Nephron progenitor cell (in vitro differentiated cells): ENCODE results near the gene TXNRD1.

Source experiments
- DNase-seq: peaks from one replicate; pipeline ENCODE4 v3.0.0; 2021
- H3K27ac Mint-ChIP-seq: 2 replicates; pipeline ENCODE4 v1.8.0; 2021; ENCODE audit warnings: mild to moderate bottlenecking, moderate library complexity, mixed read lengths
- H3K27me3 Mint-ChIP-seq: 2 replicates; pipeline ENCODE4 v1.8.0; 2021; ENCODE audit warnings: mild to moderate bottlenecking, low read depth, mixed read lengths; ENCODE audit not compliant: poor library complexity
- H3K36me3 Mint-ChIP-seq: 2 replicates; pipeline ENCODE4 v1.8.0; 2021; ENCODE audit warnings: low read depth, mixed read lengths
- H3K4me1 Mint-ChIP-seq: 2 replicates; pipeline ENCODE4 v1.8.0; 2021; ENCODE audit warnings: mixed read lengths
- H3K4me3 Mint-ChIP-seq: 2 replicates; pipeline ENCODE4 v1.8.0; 2021; ENCODE audit warnings: mild to moderate bottlenecking, moderate library complexity, mixed read lengths
- H3K9me3 Mint-ChIP-seq: 2 replicates; pipeline ENCODE4 v1.8.0; 2021; ENCODE audit warnings: mild to moderate bottlenecking, moderate library complexity, mixed read lengths
- TF ChIP-seq, protein P1 (sequence below): fragments of 200-600 bp; sonication (generic); IDR thresholded peaks from 2 replicates; pipeline ENCODE4 v1.5.0; 2021; ENCODE audit warnings: antibody characterized with exemption

TXNRD1 gene

DNA sequence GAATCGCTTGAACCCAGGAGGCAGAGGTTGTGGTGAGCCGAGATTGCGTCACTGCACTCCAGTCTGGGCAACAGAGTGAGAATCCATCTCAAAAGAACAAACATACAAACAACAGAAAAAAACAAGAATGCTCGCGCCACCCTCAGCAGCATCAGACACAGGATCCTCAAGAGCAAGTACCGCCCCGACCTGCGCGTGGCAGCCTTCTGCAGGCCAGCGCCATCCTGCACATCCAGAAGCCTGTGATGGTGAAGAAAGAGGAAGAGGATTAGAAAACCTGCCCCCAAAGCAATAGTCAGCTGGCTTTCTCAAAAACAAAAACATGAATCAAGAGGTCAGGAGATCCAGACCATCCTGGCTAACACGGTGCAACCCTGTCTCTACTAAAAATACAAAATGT lies 57.9 kb downstream of the TXNRD1 start:
- Mint-ChIP-seq H3K36me3 (no peaks in the 10 kb centered on the region), H3K4me3 (no peak overlapping the region), H3K4me1 (peaks cover 10% of the 10 kb centered on the region), H3K27ac (no peak overlapping the region), H3K27me3 (no peaks in the 10 kb centered on the region), H3K9me3 (peaks cover 12% of the 10 kb centered on the region)
- DNase-seq = no peak
- TF ChIP-seq, protein P1, sequence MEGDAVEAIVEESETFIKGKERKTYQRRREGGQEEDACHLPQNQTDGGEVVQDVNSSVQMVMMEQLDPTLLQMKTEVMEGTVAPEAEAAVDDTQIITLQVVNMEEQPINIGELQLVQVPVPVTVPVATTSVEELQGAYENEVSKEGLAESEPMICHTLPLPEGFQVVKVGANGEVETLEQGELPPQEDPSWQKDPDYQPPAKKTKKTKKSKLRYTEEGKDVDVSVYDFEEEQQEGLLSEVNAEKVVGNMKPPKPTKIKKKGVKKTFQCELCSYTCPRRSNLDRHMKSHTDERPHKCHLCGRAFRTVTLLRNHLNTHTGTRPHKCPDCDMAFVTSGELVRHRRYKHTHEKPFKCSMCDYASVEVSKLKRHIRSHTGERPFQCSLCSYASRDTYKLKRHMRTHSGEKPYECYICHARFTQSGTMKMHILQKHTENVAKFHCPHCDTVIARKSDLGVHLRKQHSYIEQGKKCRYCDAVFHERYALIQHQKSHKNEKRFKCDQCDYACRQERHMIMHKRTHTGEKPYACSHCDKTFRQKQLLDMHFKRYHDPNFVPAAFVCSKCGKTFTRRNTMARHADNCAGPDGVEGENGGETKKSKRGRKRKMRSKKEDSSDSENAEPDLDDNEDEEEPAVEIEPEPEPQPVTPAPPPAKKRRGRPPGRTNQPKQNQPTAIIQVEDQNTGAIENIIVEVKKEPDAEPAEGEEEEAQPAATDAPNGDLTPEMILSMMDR = no peak

DNA sequence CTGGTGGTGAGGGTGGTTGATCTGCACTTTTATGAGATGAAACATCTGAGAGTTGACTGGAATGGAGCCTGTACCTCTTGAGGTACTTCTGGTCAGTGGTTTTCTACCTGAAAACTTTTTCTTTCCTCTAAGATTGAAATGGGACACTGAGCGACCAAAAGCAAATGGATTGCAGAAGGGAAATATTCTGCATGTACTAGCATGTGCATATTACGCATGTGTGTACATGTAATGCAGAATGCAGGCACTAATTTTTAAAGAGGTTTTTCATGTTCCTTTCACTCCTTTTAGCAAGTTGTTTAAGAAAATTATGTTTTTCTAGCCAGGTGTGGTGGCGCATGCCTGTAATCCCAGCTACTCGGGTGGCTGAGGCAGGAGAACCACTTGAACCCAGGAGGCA lies 59.2 kb downstream of the TXNRD1 start:
- TF ChIP-seq, protein P1 = no peak
- Mint-ChIP-seq H3K4me1 (peaks cover 10% of the 10 kb centered on the region), H3K36me3 (no peaks in the 10 kb centered on the region), H3K4me3 (no peak overlapping the region), H3K9me3 (peaks cover 11% of the 10 kb centered on the region), H3K27me3 (no peaks in the 10 kb centered on the region), H3K27ac (no peak overlapping the region)
- no peak for DNase-seq

DNA sequence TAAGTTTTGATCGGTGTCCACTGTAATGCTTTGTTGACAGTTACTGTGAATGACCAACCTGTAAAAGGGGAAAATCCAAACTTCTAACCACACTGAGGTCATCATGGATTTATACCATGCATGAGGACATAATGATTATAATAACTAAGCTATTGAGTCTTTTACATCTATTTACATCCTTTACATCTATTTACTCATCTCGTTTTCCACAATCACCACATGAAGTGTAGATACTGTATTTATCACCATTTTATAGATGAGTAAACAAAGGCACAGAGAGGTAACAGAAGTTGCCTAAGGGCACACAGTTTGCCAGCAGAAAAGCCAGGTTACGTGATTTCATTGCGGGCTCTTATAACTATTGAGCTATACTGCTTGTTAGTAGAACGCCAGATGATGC lies 60.1 kb downstream of the TXNRD1 start:
- H3K27ac Mint-ChIP-seq = no peak overlapping the region
- no peak overlapping the region for H3K4me3 Mint-ChIP-seq
- H3K4me1 Mint-ChIP-seq = peaks cover 10% of the 10 kb centered on the region
- peaks cover 8% of the 10 kb centered on the region for H3K9me3 Mint-ChIP-seq
- H3K36me3 Mint-ChIP-seq = no peaks in the 10 kb centered on the region
- TF ChIP-seq, protein P1 = no peak
- no peaks in the 10 kb centered on the region for H3K27me3 Mint-ChIP-seq
- DNase-seq = no peak

DNA sequence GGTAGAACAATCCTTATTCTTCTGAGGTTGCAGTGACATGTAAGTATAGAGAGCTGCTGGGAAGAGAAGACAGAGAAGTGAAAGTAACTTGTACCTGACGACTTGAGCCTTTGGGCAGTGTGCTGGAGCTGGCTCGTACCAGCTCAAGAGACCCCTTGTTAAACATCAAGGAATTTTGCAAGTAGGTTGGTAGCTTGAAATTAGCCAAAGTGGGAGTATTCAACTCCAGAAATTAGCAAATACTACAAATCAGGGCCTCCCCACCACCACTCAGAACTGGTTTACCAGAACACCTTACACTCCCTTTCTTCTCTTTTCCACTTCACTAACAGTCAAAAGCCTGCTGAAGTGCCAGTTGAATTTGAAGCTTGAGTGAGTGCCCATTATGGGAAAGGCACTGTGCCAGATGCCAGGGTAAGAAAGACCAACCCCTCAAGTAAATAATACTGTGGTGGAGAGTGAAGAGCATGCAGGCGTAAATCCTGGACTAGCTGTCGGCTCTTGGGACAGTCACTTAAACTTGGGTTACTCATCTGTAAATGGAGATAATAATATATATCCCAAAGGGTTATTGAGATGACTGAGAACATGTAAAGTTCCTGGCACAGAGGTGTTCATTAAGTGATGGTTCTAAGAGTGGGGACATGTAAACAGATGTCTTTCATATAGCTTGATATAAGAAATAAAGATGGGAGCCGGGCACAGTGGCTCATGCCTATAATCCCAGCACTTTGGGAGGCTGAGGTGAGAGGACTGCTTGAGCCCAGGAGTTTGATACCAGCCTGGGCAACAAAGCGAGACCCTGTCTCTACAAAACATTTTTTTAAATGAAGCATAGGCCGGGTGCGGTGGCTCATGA lies 60.9 kb downstream of the TXNRD1 start:
- Mint-ChIP-seq H3K27ac (peak overlapping the region; percentile 56), H3K4me1 (peaks cover 10% of the 10 kb centered on the region), H3K27me3 (no peaks in the 10 kb centered on the region), H3K36me3 (no peaks in the 10 kb centered on the region), H3K9me3 (peaks cover 10% of the 10 kb centered on the region), H3K4me3 (no peak overlapping the region)
- TF ChIP-seq, protein P1 = no peak
- no peak for DNase-seq

DNA sequence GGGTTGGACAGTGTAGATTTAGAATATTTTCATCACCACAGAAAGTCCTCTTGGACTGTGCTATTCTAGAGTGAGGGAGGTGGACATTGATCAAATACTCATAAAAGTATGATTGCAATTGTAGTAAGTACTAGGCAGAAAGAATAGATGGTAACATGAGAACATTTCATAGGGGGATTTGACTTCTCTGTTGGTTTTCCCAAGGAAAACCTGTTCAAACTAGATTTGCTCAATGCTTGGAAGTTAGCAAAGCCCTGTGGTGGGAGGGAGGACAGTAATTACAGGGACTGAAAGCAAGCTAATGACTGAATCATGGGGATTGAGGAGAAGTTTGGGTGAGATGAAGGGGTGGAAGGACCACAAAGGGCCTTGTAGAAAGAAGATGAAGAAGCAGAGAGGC lies 63.6 kb downstream of the TXNRD1 start:
- TF ChIP-seq, protein P1 = no peak
- DNase-seq = no peak
- H3K4me1 Mint-ChIP-seq = peaks cover 15% of the 10 kb centered on the region
- H3K36me3 Mint-ChIP-seq = no peaks in the 10 kb centered on the region
- H3K27ac Mint-ChIP-seq = no peak overlapping the region
- peaks cover 4% of the 10 kb centered on the region for H3K27me3 Mint-ChIP-seq
- H3K4me3 Mint-ChIP-seq = no peak overlapping the region
- H3K9me3 Mint-ChIP-seq = peaks cover 15% of the 10 kb centered on the region

DNA sequence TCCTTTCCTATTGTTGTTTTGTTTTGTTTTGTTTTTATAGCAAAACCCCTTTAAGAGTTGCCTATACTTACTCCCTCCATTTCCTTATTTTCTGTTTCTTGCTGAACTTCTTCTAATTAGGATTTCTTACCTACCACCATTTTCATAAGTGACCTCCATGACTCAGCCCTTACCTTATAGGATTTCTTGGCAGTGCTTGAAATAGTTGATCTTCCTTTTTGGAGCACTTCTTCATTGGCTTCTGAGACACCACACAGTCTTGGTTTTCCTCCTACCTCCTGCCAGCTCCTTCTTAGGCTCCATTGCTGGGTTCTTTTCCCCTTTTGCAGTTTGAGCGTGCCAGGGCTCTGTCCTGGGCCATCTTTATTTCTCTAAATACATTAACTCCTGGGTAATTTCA lies 64.5 kb downstream of the TXNRD1 start:
- no peak for DNase-seq
- Mint-ChIP-seq H3K27ac (peak overlapping the region; percentile 22), H3K4me3 (no peak overlapping the region), H3K4me1 (peaks cover 19% of the 10 kb centered on the region), H3K27me3 (peaks cover 4% of the 10 kb centered on the region), H3K36me3 (no peaks in the 10 kb centered on the region), H3K9me3 (peaks cover 15% of the 10 kb centered on the region)
- TF ChIP-seq, protein P1 = no peak
